Measurements from ENCODE around the gene C13orf42. TPM values are rescaled to one million over a fixed set of nuclear protein-coding genes. Genes with fewer than 3 reads are reported as not detected.

Gene C13orf42
- total RNA-seq, 4 donors from 2014 or later = not detected

GRCh38 chr13:51035978-51036377 lies 75.1 kb downstream of the C13orf42 start:
- Histone ChIP-seq H3K4me1 (no peaks in the 10 kb centered on the region), H3K4me3 (no peak overlapping the region), H3K27me3 (no peaks in the 10 kb centered on the region), H3K36me3 (no peaks in the 10 kb centered on the region), H3K9me3 (no peaks in the 10 kb centered on the region), H3K27ac (no peak overlapping the region)
- 76% methylated on average over 2 of the region's 2 CpGs for WGBS
- DNase-seq (ENCODE audit: low spot score in 2 of 2) = no peak
- TF ChIP-seq POLR2A (IDR thresholded peaks at IDR 0.05) (no peak), POLR2AphosphoS5 (IDR thresholded peaks at IDR 0.05) (no peak), EP300 (IDR thresholded peaks at IDR 0.05) (no peak), CTCF (IDR thresholded peaks at IDR 0.05) (no peak)

GRCh38 chr13:51035469-51035868 lies 75.6 kb downstream of the C13orf42 start:
- no peaks in the 10 kb centered on the region for H3K27me3 ChIP-seq
- no peak overlapping the region for H3K4me3 ChIP-seq
- no peaks in the 10 kb centered on the region for H3K9me3 ChIP-seq
- 80% methylated on average over 4 of the region's 4 CpGs for WGBS
- H3K27ac ChIP-seq = no peak overlapping the region
- no peaks in the 10 kb centered on the region for H3K4me1 ChIP-seq
- DNase-seq (ENCODE audit: low spot score in 2 of 2) = no peak
- no peaks in the 10 kb centered on the region for H3K36me3 ChIP-seq
- TF ChIP-seq POLR2A (IDR thresholded peaks at IDR 0.05) (no peak), POLR2AphosphoS5 (IDR thresholded peaks at IDR 0.05) (no peak), CTCF (IDR thresholded peaks at IDR 0.05) (no peak), EP300 (IDR thresholded peaks at IDR 0.05) (no peak)

- no peak for DNase-seq (ENCODE audit: low spot score in 2 of 2)
- 91% methylated on average over 3 of the region's 3 CpGs for WGBS
- TF ChIP-seq POLR2A (IDR thresholded peaks at IDR 0.05) = no peak
- no peak for TF ChIP-seq POLR2AphosphoS5 (IDR thresholded peaks at IDR 0.05)
- no peak for TF ChIP-seq EP300 (IDR thresholded peaks at IDR 0.05)
- no peak for TF ChIP-seq CTCF (IDR thresholded peaks at IDR 0.05)
These were observed 76.2 kb downstream of the C13orf42 start for GRCh38 chr13:51034906-51035305.

GRCh38 chr13:51033421-51034185 lies 77.5 kb downstream of the C13orf42 start:
- TF ChIP-seq EP300 (IDR thresholded peaks at IDR 0.05) (no peak), CTCF (IDR thresholded peaks at IDR 0.05) (no peak), POLR2A (IDR thresholded peaks at IDR 0.05) (no peak), POLR2AphosphoS5 (IDR thresholded peaks at IDR 0.05) (no peak)
- WGBS = 63% methylated on average over 5 of the region's 5 CpGs
- Histone ChIP-seq H3K27me3 (no peaks in the 10 kb centered on the region), H3K4me1 (no peaks in the 10 kb centered on the region), H3K4me3 (no peak overlapping the region), H3K36me3 (no peaks in the 10 kb centered on the region), H3K27ac (no peak overlapping the region), H3K9me3 (no peaks in the 10 kb centered on the region)
- no peak for DNase-seq (ENCODE audit: low spot score in 2 of 2)

More at GRCh38 chr13:51034906-51035305, 76.2 kb downstream of the C13orf42 start:
- no peaks in the 10 kb centered on the region for H3K9me3 ChIP-seq
- no peaks in the 10 kb centered on the region for H3K4me1 ChIP-seq
- no peaks in the 10 kb centered on the region for H3K36me3 ChIP-seq
- no peak overlapping the region for H3K27ac ChIP-seq
- H3K4me3 ChIP-seq = no peak overlapping the region
- no peaks in the 10 kb centered on the region for H3K27me3 ChIP-seq

DNA sequence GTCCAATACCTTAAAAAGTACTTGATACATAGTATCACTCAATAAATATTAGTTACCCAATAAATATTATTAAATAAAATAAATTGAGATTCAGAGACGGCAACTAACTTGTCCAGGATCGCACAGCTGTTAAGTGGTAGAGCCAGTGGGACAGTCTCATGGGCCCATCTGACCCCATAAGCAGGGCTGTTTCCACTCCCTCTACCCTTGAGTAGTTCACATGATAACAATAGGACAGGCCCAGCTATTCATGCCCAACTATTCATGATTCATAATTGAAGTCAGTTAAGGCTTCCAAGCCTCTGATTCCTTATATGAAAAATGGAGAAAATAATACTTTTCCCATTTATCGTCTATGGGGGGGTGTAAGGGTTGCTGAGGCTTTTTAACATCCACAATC lies 78.2 kb downstream of the C13orf42 start:
- 95% methylated on average over 3 of the region's 3 CpGs for WGBS
- H3K4me1 ChIP-seq = no peaks in the 10 kb centered on the region
- TF ChIP-seq EP300 (IDR thresholded peaks at IDR 0.05) = no peak
- no peaks in the 10 kb centered on the region for H3K9me3 ChIP-seq
- H3K27ac ChIP-seq = no peak overlapping the region
- DNase-seq (ENCODE audit: low spot score in 2 of 2) = no peak
- no peaks in the 10 kb centered on the region for H3K27me3 ChIP-seq
- no peak overlapping the region for H3K4me3 ChIP-seq
- H3K36me3 ChIP-seq = no peaks in the 10 kb centered on the region

Other genes with a start within 250 kb of the C13orf42 start
- gene RNASEH2B, start 201.5 kb downstream of the C13orf42 start, total RNA-seq = 10 to 100 TPM; 11.0 to 39.9 (median 21.7) TPM
- 1 to 10 TPM in 3 of 4 donors, under 1 TPM in 1; 0.91 to 4.1 (median 2.8) TPM for gene FAM124A, start 111.1 kb upstream of the C13orf42 start, total RNA-seq
- not detected for gene SERPINE3, start 228.4 kb upstream of the C13orf42 start, total RNA-seq

Measured in suprapubic skin (tissue), 4 donors.